HUES64 (cell line): ENCODE measurements around the gene SAG.

Experiments
- H3K27ac ChIP-seq: 2 replicates; pipeline ENCODE4 v1.7.0; 2013; ENCODE audit warnings: low read depth, low read length, inconsistent platforms
- H3K27me3 ChIP-seq: 2 replicates; pipeline ENCODE4 v1.6.1; 2013; ENCODE audit warnings: mild to moderate bottlenecking, low read length; ENCODE audit not compliant: insufficient read depth
- H3K36me3 ChIP-seq: 2 replicates; pipeline ENCODE4 v1.6.1; 2013; ENCODE audit warnings: mild to moderate bottlenecking, low read length; ENCODE audit not compliant: insufficient read depth
- H3K4me1 ChIP-seq: 2 replicates; pipeline ENCODE4 v1.6.1; 2013; ENCODE audit warnings: mild to moderate bottlenecking, low read length, moderate library complexity; ENCODE audit not compliant: insufficient read depth
- H3K4me3 ChIP-seq: 2 replicates; pipeline ENCODE4 v1.5.1; 2013; ENCODE audit warnings: mild to moderate bottlenecking, low read length, moderate library complexity
- H3K9ac ChIP-seq: 2 replicates; pipeline ENCODE4 v1.6.1; 2013; ENCODE audit warnings: mild to moderate bottlenecking, low read depth, low read length
- H3K9me3 ChIP-seq: 2 replicates; pipeline ENCODE4 v1.6.1; 2013; ENCODE audit warnings: low read depth, low read length; ENCODE audit not compliant: insufficient read depth
- WGBS: fragments of 150-250, 120-280 bp; methylation state at CpG from one replicate; pipeline ENCODE4 v1.1.7; 2013; ENCODE audit warnings: missing lambda C conversion rate; 5-methylcytosine and 5-hydroxymethylcytosine counted together

The SAG gene

GRCh38 chr2:233317196-233317943, 9.8 kb downstream of the SAG start:
- no peaks in the 10 kb centered on the region for H3K9me3 ChIP-seq
- 92% methylated on average over 7 of the region's 7 CpGs for WGBS
- H3K4me1 ChIP-seq: no peaks in the 10 kb centered on the region
- H3K36me3 ChIP-seq: no peaks in the 10 kb centered on the region
- no peak overlapping the region for H3K9ac ChIP-seq
- no peak overlapping the region for H3K27ac ChIP-seq
- peaks cover 14% of the 10 kb centered on the region; the same call in 1 of the 2 replicates for H3K27me3 ChIP-seq
- no peak overlapping the region for H3K4me3 ChIP-seq

GRCh38 chr2:233319256-233319655, 11.6 kb downstream of the SAG start:
- H3K36me3 ChIP-seq: no peaks in the 10 kb centered on the region
- peaks cover 16% of the 10 kb centered on the region; the same call in 1 of the 2 replicates for H3K27me3 ChIP-seq
- no peak overlapping the region for H3K27ac ChIP-seq
- H3K9me3 ChIP-seq: no peaks in the 10 kb centered on the region
- no peak overlapping the region for H3K9ac ChIP-seq
- 87% methylated on average over 5 of the region's 5 CpGs for WGBS
- H3K4me1 ChIP-seq: no peaks in the 10 kb centered on the region
- H3K4me3 ChIP-seq: no peak overlapping the region

GRCh38 chr2:233320470-233320869, 12.9 kb downstream of the SAG start:
- H3K4me3 ChIP-seq: no peak overlapping the region
- H3K9ac ChIP-seq: no peak overlapping the region
- no peak overlapping the region for H3K27ac ChIP-seq
- no peaks in the 10 kb centered on the region for H3K9me3 ChIP-seq
- no peaks in the 10 kb centered on the region for H3K36me3 ChIP-seq
- peaks cover 26% of the 10 kb centered on the region; the same call in 1 of the 2 replicates for H3K27me3 ChIP-seq
- no peaks in the 10 kb centered on the region for H3K4me1 ChIP-seq
- 96% methylated on average over 17 of the region's 17 CpGs for WGBS

- peaks cover 26% of the 10 kb centered on the region; the same call in 1 of the 2 replicates for H3K27me3 ChIP-seq
These were observed 13.6 kb downstream of the SAG start for GRCh38 chr2:233321166-233321565.

GRCh38 chr2:233323851-233324250, 16.2 kb downstream of the SAG start:
- Histone ChIP-seq H3K36me3 (no peaks in the 10 kb centered on the region), H3K4me1 (0 out of 2 replicates have a peak, but pooled peaks cover under 1% of the 10 kb centered on the region), H3K4me3 (no peak overlapping the region), H3K27me3 (peaks cover 51% of the 10 kb centered on the region), H3K9ac (no peak overlapping the region), H3K9me3 (no peaks in the 10 kb centered on the region), H3K27ac (no peak overlapping the region)
- 87% methylated on average over 8 of the region's 8 CpGs for WGBS

More at GRCh38 chr2:233321166-233321565, 13.6 kb downstream of the SAG start:
- Histone ChIP-seq H3K9me3 (no peaks in the 10 kb centered on the region), H3K4me1 (no peaks in the 10 kb centered on the region), H3K4me3 (no peak overlapping the region), H3K36me3 (no peaks in the 10 kb centered on the region), H3K27ac (no peak overlapping the region), H3K9ac (no peak overlapping the region)
- 91% methylated on average over 6 of the region's 6 CpGs for WGBS

GRCh38 chr2:233325256-233325655, 17.6 kb downstream of the SAG start:
- H3K9me3 ChIP-seq: no peaks in the 10 kb centered on the region
- H3K4me3 ChIP-seq: no peak overlapping the region
- H3K27me3 ChIP-seq: peaks cover 54% of the 10 kb centered on the region
- no peak overlapping the region for H3K27ac ChIP-seq
- no peak overlapping the region for H3K9ac ChIP-seq
- peaks cover 12% of the 10 kb centered on the region for H3K4me1 ChIP-seq
- no peaks in the 10 kb centered on the region for H3K36me3 ChIP-seq
- 81% methylated on average over 4 of the region's 4 CpGs for WGBS

DNA sequence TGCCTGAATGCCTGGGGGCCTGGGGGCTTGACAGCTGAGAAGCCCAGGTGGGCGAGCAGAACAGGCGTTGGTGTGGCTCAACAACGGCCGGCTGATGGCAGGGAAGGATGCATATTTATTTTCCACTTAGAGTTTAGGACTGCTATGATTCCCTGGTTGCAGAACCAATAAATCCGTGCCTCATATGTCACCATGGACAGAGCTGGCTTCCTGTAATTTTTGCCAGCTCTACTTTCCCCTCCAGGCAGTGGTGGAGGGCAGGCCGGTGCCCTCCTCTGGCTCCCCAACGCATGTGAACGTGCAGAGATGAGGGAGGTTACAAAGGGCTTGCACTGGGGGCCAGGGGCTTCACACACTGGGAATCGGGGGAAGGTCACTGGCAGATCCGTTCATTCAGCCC, 18.2 kb downstream of the SAG start:
- Histone ChIP-seq H3K27ac (no peak overlapping the region), H3K4me3 (no peak overlapping the region), H3K9ac (no peak overlapping the region), H3K9me3 (no peaks in the 10 kb centered on the region), H3K27me3 (peaks cover 57% of the 10 kb centered on the region), H3K36me3 (no peaks in the 10 kb centered on the region), H3K4me1 (peaks cover 13% of the 10 kb centered on the region)
- 84% methylated on average over 10 of the region's 10 CpGs for WGBS

DNA sequence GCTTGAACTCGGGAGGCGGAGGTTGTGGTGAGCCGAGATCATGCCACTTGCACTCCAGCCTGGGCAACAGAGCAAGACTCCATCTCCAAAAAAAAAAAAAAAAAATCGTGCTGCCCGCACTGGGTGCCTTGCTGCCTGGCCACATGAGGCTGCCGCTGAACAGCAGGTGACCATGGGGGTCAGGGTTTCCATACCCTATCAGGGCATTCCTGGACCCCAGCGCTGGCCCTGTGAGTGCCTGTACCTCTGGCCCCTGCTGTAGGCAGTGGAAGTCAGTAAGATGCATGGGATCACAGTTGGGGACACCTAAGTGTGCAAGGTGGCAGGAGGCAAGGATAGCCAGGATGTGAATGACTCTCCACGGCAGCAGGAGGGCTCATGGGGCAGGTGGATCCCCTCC, 18.9 kb downstream of the SAG start:
- Histone ChIP-seq H3K4me1 (peaks cover 13% of the 10 kb centered on the region), H3K27ac (no peak overlapping the region), H3K36me3 (no peaks in the 10 kb centered on the region), H3K27me3 (peaks cover 62% of the 10 kb centered on the region), H3K4me3 (no peak overlapping the region), H3K9ac (no peak overlapping the region), H3K9me3 (no peaks in the 10 kb centered on the region)
- WGBS: 95% methylated on average over 8 of the region's 8 CpGs

- Histone ChIP-seq H3K9me3 (no peaks in the 10 kb centered on the region), H3K27me3 (peaks cover 84% of the 10 kb centered on the region), H3K4me3 (no peak overlapping the region), H3K9ac (no peak overlapping the region), H3K4me1 (peaks cover 13% of the 10 kb centered on the region), H3K27ac (no peak overlapping the region), H3K36me3 (no peaks in the 10 kb centered on the region)
- 81% methylated on average over 4 of the region's 4 CpGs for WGBS
These were observed 21.3 kb downstream of the SAG start for GRCh38 chr2:233328922-233329321.

DNA sequence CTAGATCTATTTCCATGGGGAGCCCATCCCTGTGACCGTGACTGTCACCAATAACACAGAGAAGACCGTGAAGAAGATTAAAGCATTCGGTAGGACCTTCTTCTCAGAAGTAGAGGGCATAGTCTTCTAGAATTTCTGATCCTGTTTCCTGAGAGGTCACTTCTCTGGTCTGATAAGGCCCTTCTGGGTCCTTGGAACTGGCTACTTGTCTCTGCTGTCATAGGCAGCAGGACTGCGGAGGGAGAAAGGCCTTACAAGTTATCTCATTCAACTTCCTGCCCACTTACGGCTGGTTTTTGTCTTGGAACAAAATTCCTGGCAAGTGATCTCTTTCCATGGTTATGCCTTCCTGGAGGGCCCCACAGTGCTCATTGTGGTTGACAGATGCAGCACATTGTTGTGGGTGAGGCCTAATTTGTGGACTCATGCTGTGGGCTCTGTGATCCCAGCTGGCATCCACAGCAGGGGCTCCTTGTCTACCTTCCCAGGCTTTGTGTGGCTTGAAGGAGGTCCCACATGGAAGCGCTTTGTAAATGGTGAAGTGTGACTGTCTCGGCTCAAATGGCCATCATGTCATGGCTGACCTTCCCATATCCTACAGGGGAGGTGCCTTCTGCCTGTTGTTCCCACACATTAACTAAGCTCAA, 22.0 kb downstream of the SAG start:
- H3K4me3 ChIP-seq: no peak overlapping the region
- 29% methylated on average over 7 of the region's 7 CpGs for WGBS
- H3K27me3 ChIP-seq: peaks cover 85% of the 10 kb centered on the region
- H3K9me3 ChIP-seq: no peaks in the 10 kb centered on the region
- no peaks in the 10 kb centered on the region for H3K36me3 ChIP-seq
- no peak overlapping the region for H3K9ac ChIP-seq
- H3K4me1 ChIP-seq: peaks cover 13% of the 10 kb centered on the region
- no peak overlapping the region; the same call in 1 of the 2 replicates for H3K27ac ChIP-seq

GRCh38 chr2:233331536-233331935, 23.9 kb downstream of the SAG start:
- H3K4me3 ChIP-seq: no peak overlapping the region
- 93% methylated on average over 15 of the region's 15 CpGs for WGBS
- no peaks in the 10 kb centered on the region for H3K36me3 ChIP-seq
- H3K9me3 ChIP-seq: no peaks in the 10 kb centered on the region
- peaks cover 13% of the 10 kb centered on the region for H3K4me1 ChIP-seq
- no peak overlapping the region for H3K27ac ChIP-seq
- peaks cover 92% of the 10 kb centered on the region for H3K27me3 ChIP-seq
- no peak overlapping the region for H3K9ac ChIP-seq
